Measurements from ENCODE around the gene ITPR3. TPM values are rescaled to one million over a fixed set of nuclear protein-coding genes. Genes with fewer than 3 reads are reported as not detected.

ITPR3 gene
- total RNA-seq, 1 donor from 2014 or later = 17.7 TPM

DNA sequence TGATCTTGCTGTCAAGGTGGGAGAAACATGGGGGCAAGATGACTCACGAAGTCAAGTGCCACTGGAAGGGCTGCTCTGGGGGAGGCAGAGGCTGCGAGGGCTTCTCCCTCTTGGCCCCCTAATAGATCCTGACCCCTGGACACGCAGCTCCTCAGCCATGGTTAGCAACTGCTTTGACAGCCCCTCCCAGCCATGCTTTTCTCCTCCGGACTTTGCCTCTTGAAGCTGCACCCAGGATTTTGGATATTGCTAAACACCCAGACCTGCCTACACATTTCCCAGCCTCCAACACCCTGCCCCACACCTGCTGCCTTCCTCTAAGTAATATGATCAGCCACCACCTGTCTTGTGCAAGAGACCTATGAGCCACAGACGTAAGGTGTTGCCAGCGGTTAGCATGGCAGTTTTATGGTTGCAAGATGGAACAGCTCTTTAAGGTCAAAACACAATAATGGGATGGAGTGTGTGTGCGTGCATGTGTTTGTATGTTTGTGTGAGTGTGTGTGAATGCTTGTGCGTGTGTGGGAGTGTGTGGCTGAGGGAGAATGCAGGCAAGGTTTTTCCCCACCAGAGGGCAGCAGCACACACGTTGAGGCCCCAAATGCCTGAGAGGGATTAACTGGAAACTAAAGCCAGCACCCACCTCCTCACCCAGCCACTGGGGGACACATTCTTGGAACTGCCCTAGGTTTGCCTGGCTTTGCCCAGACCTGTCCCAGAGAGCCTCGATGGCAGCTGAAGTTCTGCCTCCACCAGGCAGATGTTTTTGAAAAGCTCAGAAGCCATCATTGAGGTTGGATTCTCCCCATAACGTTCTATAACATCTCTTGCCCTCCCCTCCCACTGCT, 123.1 kb downstream of the ITPR3 start:
- no peak overlapping the region for H3K4me2 ChIP-seq (ENCODE audit: low read length)
- TF ChIP-seq CTCF (IDR thresholded peaks at IDR 0.05; ENCODE audit: insufficient read depth, low read depth, low read length) = peak; percentile 95
- no peak for TF ChIP-seq EZH2 (IDR thresholded peaks at IDR 0.05; ENCODE audit: insufficient read depth, low read length)
- no peaks in the 10 kb centered on the region for H3K9me3 Mint-ChIP-seq (ENCODE audit: unreplicated experiment)
- H3K27ac ChIP-seq (ENCODE audit: low read depth, low read length) = no peak overlapping the region
- H3K27me3 ChIP-seq (ENCODE audit: insufficient read depth, low read length) = peaks cover 20% of the 10 kb centered on the region
- H3K36me3 ChIP-seq (ENCODE audit: insufficient read depth, low read length) = no peaks in the 10 kb centered on the region
- H3K4me1 ChIP-seq (ENCODE audit: insufficient read depth, low read length) = peaks cover 12% of the 10 kb centered on the region
- no peaks in the 10 kb centered on the region for H3K9me3 ChIP-seq (ENCODE audit: insufficient read depth, low read depth, low read length)
- peak; percentile 43 for DNase-seq (ENCODE audit: low read depth)
- no peaks in the 10 kb centered on the region for H3K36me3 Mint-ChIP-seq (ENCODE audit: low read depth, unreplicated experiment)
- peak; percentile 89 for FAIRE-seq
- H3K27ac Mint-ChIP-seq (ENCODE audit: unreplicated experiment) = no peak overlapping the region
- peak overlapping the region; percentile 61 for H3K4me3 Mint-ChIP-seq (ENCODE audit: unreplicated experiment)
- no peak overlapping the region for H3K9ac ChIP-seq (ENCODE audit: low read length)
- no peak overlapping the region for H3K4me3 ChIP-seq (ENCODE audit: insufficient read depth, low read depth, low read length)
- H3K27me3 Mint-ChIP-seq (ENCODE audit: low read depth, unreplicated experiment) = peaks cover 8% of the 10 kb centered on the region
- no peaks in the 10 kb centered on the region for H4K20me1 ChIP-seq (ENCODE audit: insufficient read depth, low read length)
- H3K4me1 Mint-ChIP-seq (ENCODE audit: low read depth, unreplicated experiment) = peaks cover 38% of the 10 kb centered on the region
- H2AFZ ChIP-seq (ENCODE audit: low read depth, low read length) = peak overlapping the region; percentile 31
- H3K79me2 ChIP-seq (ENCODE audit: insufficient read depth, low read length) = no peaks in the 10 kb centered on the region

GRCh38 chr6:33744895-33745546, 123.9 kb downstream of the ITPR3 start:
- Histone ChIP-seq H3K79me2 (ENCODE audit: insufficient read depth, low read length) (no peaks in the 10 kb centered on the region), H2AFZ (ENCODE audit: low read depth, low read length) (no peak overlapping the region)

More at GRCh38 chr6:33744895-33745546, 123.9 kb downstream of the ITPR3 start:
- Histone ChIP-seq H4K20me1 (ENCODE audit: insufficient read depth, low read length) (no peaks in the 10 kb centered on the region), H3K9ac (ENCODE audit: low read length) (no peak overlapping the region), H3K36me3 (ENCODE audit: insufficient read depth, low read length) (no peaks in the 10 kb centered on the region), H3K4me1 (ENCODE audit: insufficient read depth, low read length) (peaks cover 12% of the 10 kb centered on the region), H3K27ac (ENCODE audit: low read depth, low read length) (no peak overlapping the region), H3K9me3 (ENCODE audit: insufficient read depth, low read depth, low read length) (no peaks in the 10 kb centered on the region), H3K27me3 (ENCODE audit: insufficient read depth, low read length) (peaks cover 20% of the 10 kb centered on the region), H3K4me3 (ENCODE audit: insufficient read depth, low read depth, low read length) (no peak overlapping the region), H3K4me2 (ENCODE audit: low read length) (no peak overlapping the region)
- H3K4me3 Mint-ChIP-seq (ENCODE audit: unreplicated experiment) = peak overlapping the region; percentile 72
- no peak for FAIRE-seq
- peak overlapping the region; percentile 89 for H3K27ac Mint-ChIP-seq (ENCODE audit: unreplicated experiment)
- H3K36me3 Mint-ChIP-seq (ENCODE audit: low read depth, unreplicated experiment) = no peaks in the 10 kb centered on the region
- H3K9me3 Mint-ChIP-seq (ENCODE audit: unreplicated experiment) = no peaks in the 10 kb centered on the region
- peaks cover 38% of the 10 kb centered on the region for H3K4me1 Mint-ChIP-seq (ENCODE audit: low read depth, unreplicated experiment)
- DNase-seq (ENCODE audit: low read depth) = no peak
- peaks cover 7% of the 10 kb centered on the region for H3K27me3 Mint-ChIP-seq (ENCODE audit: low read depth, unreplicated experiment)
- TF ChIP-seq CTCF (IDR thresholded peaks at IDR 0.05; ENCODE audit: insufficient read depth, low read depth, low read length) = no peak
- no peak for TF ChIP-seq EZH2 (IDR thresholded peaks at IDR 0.05; ENCODE audit: insufficient read depth, low read length)
